Mucosa of stomach (tissue), 1 donor: ENCODE data around the gene IMMP2L.

Experiments used
- H3K27me3 ChIP-seq: one replicate; pipeline ENCODE4 v1.7.0; 2013; ENCODE audit warnings: mild to moderate bottlenecking, low read length; ENCODE audit not compliant: control insufficient read depth, insufficient read depth
- H3K36me3 ChIP-seq: one replicate; pipeline ENCODE4 v1.7.0; 2013; ENCODE audit warnings: low read length; ENCODE audit not compliant: control insufficient read depth, insufficient read depth
- H3K4me1 ChIP-seq: one replicate; pipeline ENCODE4 v1.7.0; 2013; ENCODE audit warnings: mild to moderate bottlenecking, low read length; ENCODE audit not compliant: control insufficient read depth, insufficient read depth
- H3K4me3 ChIP-seq: one replicate; pipeline ENCODE4 v1.7.0; 2013; ENCODE audit warnings: low read length
- H3K9ac ChIP-seq: one replicate; pipeline ENCODE4 v1.7.0; 2013; ENCODE audit warnings: mild to moderate bottlenecking, low read length, moderate library complexity
- H3K9me3 ChIP-seq: one replicate; pipeline ENCODE4 v1.7.0; 2013; ENCODE audit warnings: mild to moderate bottlenecking, low read length, moderate library complexity; ENCODE audit not compliant: control insufficient read depth
- donor health status: Pancreatic carcinoma.

Gene IMMP2L

GRCh38 chr7:110909117-110909516, 653.2 kb downstream of the IMMP2L start:
- Histone ChIP-seq H3K27me3 (no peaks in the 10 kb centered on the region), H3K4me3 (no peak overlapping the region), H3K36me3 (no peaks in the 10 kb centered on the region), H3K9me3 (no peaks in the 10 kb centered on the region), H3K9ac (no peak overlapping the region), H3K4me1 (no peaks in the 10 kb centered on the region)

DNA sequence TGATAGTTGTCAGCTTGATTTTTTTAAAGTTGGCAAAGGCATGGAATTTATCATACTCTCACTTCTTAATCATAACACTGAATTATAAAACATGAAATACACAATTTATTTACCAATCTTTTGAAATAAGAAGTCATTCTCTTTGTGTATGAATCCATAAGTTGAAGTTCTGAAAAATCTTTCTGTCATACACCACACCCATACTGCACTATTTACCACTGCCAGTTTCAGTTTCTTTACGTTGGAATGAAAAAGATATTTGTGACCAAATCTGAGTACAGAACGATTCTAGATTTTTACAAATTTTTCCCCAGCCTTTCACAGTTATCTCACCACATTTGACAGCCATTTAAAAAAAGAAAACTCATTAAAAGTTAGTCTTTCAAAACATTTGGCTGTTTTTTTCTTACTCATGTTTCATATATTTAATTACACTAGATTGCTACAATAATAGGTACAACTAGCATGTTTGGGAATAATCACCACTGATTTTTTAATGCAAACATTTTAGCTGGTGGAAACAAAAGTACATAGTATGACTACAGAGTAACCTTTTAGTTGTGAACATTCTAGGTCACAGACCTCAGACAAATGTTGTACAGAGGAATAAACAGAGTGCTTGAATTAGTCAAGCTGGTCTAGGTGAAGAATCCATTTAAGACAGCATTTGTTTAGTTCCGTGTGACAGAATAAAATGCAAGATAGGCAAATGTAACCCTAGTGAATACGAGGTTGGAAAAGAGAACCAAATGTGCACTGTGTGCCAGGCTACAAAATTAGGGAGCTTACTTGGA, 656.3 kb downstream of the IMMP2L start:
- H3K36me3 ChIP-seq: no peaks in the 10 kb centered on the region
- no peaks in the 10 kb centered on the region for H3K27me3 ChIP-seq
- no peaks in the 10 kb centered on the region for H3K4me1 ChIP-seq
- no peaks in the 10 kb centered on the region for H3K9me3 ChIP-seq
- H3K4me3 ChIP-seq: no peak overlapping the region
- H3K9ac ChIP-seq: no peak overlapping the region

DNA sequence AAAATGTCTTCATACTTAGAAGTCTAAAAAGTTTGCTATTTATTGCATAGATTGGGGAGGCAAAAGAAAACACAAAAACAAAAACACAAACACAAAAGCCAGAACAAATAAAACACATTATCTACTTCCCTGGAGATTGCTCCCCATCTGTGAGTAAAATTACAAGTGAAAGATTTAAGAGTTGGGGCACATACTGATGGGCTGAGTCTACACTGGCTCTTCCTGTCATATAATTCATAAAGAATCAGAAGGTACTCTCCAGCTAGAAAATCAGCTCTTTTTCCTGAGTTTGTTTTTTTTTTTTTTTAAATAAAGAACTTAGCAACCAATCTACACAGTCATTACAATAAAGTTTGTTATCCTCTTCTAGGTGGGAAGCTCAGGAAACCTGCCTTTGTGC, 663.8 kb downstream of the IMMP2L start:
- H3K9ac ChIP-seq: no peak overlapping the region
- no peaks in the 10 kb centered on the region for H3K4me1 ChIP-seq
- H3K4me3 ChIP-seq: no peak overlapping the region
- no peaks in the 10 kb centered on the region for H3K36me3 ChIP-seq
- no peaks in the 10 kb centered on the region for H3K9me3 ChIP-seq
- no peaks in the 10 kb centered on the region for H3K27me3 ChIP-seq

GRCh38 chr7:110897538-110897937, 664.8 kb downstream of the IMMP2L start:
- no peaks in the 10 kb centered on the region for H3K9me3 ChIP-seq
- no peaks in the 10 kb centered on the region for H3K27me3 ChIP-seq
- no peak overlapping the region for H3K4me3 ChIP-seq
- no peaks in the 10 kb centered on the region for H3K36me3 ChIP-seq
- H3K4me1 ChIP-seq: no peaks in the 10 kb centered on the region
- no peak overlapping the region for H3K9ac ChIP-seq

DNA sequence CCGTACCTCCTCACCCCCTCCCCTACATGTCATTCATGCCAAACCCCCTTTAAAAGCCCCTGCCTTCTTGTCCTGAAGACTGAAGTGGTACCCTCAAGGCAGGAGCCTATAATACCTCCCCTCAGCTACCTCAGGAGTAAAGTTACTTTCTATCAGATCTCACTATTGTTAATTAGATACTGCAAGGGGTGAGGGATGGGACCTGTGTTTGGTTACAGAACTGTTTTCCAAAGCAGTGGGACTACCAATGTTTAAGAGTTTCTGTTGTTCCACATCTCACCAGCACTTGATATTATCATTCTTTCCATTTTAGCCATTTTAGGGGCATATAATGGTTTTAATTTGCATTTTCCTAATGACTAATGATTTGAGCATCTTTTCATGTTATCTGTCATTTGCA, 668.2 kb downstream of the IMMP2L start:
- Histone ChIP-seq H3K4me1 (no peaks in the 10 kb centered on the region), H3K9ac (no peak overlapping the region), H3K4me3 (no peak overlapping the region), H3K9me3 (no peaks in the 10 kb centered on the region), H3K36me3 (no peaks in the 10 kb centered on the region), H3K27me3 (no peaks in the 10 kb centered on the region)

- H3K4me1 ChIP-seq: no peaks in the 10 kb centered on the region
- H3K9ac ChIP-seq: no peak overlapping the region
- no peak overlapping the region for H3K4me3 ChIP-seq
- no peaks in the 10 kb centered on the region for H3K27me3 ChIP-seq
- no peaks in the 10 kb centered on the region for H3K9me3 ChIP-seq
- no peaks in the 10 kb centered on the region for H3K36me3 ChIP-seq
Observed at GRCh38 chr7:110891197-110891596, 671.1 kb downstream of the IMMP2L start.

DNA sequence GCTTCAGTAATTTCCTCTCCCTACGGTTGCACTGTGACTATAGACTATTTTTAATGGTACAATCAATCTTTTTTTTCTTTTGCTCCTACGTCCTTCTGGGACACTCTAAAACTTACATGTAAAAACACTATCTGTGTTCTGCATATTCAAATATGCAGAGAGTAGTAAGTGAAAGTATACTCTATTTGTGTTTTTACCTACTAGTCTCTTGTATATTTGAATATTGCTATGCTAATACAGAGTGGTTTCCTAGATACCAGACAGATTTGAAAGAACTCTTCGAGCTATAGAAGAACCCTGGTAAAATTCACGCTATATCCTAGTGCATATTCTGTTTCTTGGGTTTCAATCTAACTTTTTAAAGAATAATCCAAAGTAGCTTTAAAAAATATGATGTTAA, 672.2 kb downstream of the IMMP2L start:
- Histone ChIP-seq H3K9ac (no peak overlapping the region), H3K4me3 (no peak overlapping the region), H3K36me3 (no peaks in the 10 kb centered on the region), H3K27me3 (no peaks in the 10 kb centered on the region), H3K9me3 (no peaks in the 10 kb centered on the region), H3K4me1 (no peaks in the 10 kb centered on the region)

- no peak overlapping the region for H3K9ac ChIP-seq
- no peaks in the 10 kb centered on the region for H3K27me3 ChIP-seq
- H3K9me3 ChIP-seq: no peaks in the 10 kb centered on the region
- H3K4me3 ChIP-seq: no peak overlapping the region
- H3K4me1 ChIP-seq: no peaks in the 10 kb centered on the region
- H3K36me3 ChIP-seq: no peaks in the 10 kb centered on the region
Observed at GRCh38 chr7:110889335-110889734, 673.0 kb downstream of the IMMP2L start.

DNA sequence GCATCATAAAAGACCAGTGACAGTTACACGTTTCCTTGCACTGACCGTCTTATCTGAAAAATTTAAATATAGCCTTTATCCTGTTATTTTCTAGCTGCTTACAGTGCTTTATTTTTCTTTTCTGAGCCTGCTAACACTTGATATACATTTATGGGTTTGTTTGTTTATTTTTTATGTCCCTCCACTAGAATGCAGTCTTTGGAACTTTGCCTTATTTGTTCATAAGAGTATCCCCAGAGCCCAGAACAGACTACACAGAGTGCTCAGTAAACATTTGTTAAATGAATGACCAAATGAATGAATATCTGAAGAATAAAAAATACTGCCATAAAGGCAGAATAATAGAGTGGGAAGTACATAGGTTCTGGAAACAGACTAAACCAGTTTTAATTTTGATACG, 673.7 kb downstream of the IMMP2L start:
- H3K9ac ChIP-seq: no peak overlapping the region
- H3K4me3 ChIP-seq: no peak overlapping the region
- H3K27me3 ChIP-seq: no peaks in the 10 kb centered on the region
- H3K4me1 ChIP-seq: no peaks in the 10 kb centered on the region
- H3K36me3 ChIP-seq: no peaks in the 10 kb centered on the region
- H3K9me3 ChIP-seq: no peaks in the 10 kb centered on the region

DNA sequence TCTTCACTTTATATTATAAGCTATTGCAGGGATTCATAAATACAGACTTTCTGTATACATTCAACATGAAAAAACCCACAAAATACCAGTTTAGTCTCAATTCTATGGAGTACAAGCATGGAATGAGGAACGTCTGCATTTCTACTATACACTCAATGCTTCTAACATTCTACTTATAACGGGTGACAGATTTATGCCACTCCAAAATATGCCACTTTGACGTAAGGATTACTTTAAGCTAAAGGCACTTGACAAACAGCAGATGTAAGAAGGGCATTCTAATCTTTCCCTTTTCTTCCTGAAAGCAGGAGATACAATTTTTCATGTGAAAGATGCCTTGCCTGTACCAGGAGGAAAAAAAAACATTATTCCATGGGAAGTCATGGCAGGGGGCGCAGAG, 676.8 kb downstream of the IMMP2L start:
- Histone ChIP-seq H3K9me3 (no peaks in the 10 kb centered on the region), H3K9ac (no peak overlapping the region), H3K36me3 (no peaks in the 10 kb centered on the region)

GRCh38 chr7:110881721-110882120, 680.6 kb downstream of the IMMP2L start:
- Histone ChIP-seq H3K27me3 (no peaks in the 10 kb centered on the region), H3K4me1 (no peaks in the 10 kb centered on the region), H3K36me3 (no peaks in the 10 kb centered on the region), H3K4me3 (no peak overlapping the region), H3K9ac (no peak overlapping the region), H3K9me3 (no peaks in the 10 kb centered on the region)

More for the DNA sequence above, 676.8 kb downstream of the IMMP2L start:
- no peaks in the 10 kb centered on the region for H3K4me1 ChIP-seq
- H3K4me3 ChIP-seq: no peak overlapping the region
- H3K27me3 ChIP-seq: no peaks in the 10 kb centered on the region

GRCh38 chr7:110880971-110881370, 681.3 kb downstream of the IMMP2L start:
- H3K4me3 ChIP-seq: no peak overlapping the region
- H3K36me3 ChIP-seq: no peaks in the 10 kb centered on the region
- H3K9me3 ChIP-seq: no peaks in the 10 kb centered on the region
- H3K4me1 ChIP-seq: no peaks in the 10 kb centered on the region
- no peak overlapping the region for H3K9ac ChIP-seq
- no peaks in the 10 kb centered on the region for H3K27me3 ChIP-seq

DNA sequence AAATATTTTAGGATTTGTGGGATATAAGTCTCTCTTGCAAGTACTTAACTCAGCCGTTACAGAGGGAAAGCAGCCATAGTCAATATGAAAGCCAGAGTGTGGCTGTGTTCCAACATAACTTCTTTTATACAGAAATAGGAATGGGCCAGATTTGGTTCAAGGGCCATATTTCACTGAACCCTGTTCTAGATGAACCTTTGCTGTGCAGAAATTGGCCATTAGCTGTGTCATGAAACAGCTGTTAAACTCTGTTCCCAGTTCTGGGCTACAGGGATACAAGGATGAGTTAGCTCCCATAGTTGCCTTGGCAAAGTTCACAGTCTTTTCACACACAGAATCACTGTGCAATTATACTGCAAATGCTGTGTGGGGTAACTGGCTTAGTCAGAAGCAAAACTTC, 685.3 kb downstream of the IMMP2L start:
- Histone ChIP-seq H3K9me3 (no peaks in the 10 kb centered on the region), H3K4me3 (no peak overlapping the region), H3K36me3 (no peaks in the 10 kb centered on the region), H3K27me3 (no peaks in the 10 kb centered on the region), H3K4me1 (no peaks in the 10 kb centered on the region), H3K9ac (no peak overlapping the region)
